Measurements from ENCODE around the gene CTRL. TPM values are rescaled to one million over a fixed set of nuclear protein-coding genes. Genes with fewer than 3 reads are reported as not detected.
"Not testable (repeated sequence)": the region's sequence is repeated elsewhere in the genome, so short reads cannot be mapped to it uniquely, and the experiment has no call there.

CTRL gene
- total and polyA plus RNA-seq, 2 donors, result 0.91 TPM; not detected in 1

DNA sequence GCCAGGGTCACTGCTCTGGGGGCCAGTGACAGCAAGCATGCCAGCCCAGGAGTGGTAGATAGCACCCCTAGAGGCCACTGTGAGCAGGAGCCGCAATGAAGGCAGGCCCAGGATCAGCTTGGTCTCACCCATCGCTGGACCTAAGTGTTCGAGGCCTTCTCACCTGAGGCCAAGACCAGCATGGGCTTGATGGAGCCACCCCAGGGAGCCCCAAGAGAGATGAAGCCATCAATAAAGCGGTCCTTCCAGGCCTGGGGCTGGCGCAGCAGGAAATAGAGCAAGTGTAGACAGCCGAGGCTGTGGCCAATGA lies 10.5 kb upstream of the CTRL start:
- Histone ChIP-seq H3K4me3 (ENCODE audit: low read depth, low read length) (no peak overlapping the region), H3K27ac (ENCODE audit: low read depth) (no peak overlapping the region), H3K36me3 (ENCODE audit: insufficient read depth) (no peaks in the 10 kb centered on the region), H3K4me1 (ENCODE audit: insufficient read depth) (no peaks in the 10 kb centered on the region)
- no peak for DNase-seq (ENCODE audit: extremely low spot score)
- 76% methylated on average over 6 of the region's 6 CpGs for WGBS

DNA sequence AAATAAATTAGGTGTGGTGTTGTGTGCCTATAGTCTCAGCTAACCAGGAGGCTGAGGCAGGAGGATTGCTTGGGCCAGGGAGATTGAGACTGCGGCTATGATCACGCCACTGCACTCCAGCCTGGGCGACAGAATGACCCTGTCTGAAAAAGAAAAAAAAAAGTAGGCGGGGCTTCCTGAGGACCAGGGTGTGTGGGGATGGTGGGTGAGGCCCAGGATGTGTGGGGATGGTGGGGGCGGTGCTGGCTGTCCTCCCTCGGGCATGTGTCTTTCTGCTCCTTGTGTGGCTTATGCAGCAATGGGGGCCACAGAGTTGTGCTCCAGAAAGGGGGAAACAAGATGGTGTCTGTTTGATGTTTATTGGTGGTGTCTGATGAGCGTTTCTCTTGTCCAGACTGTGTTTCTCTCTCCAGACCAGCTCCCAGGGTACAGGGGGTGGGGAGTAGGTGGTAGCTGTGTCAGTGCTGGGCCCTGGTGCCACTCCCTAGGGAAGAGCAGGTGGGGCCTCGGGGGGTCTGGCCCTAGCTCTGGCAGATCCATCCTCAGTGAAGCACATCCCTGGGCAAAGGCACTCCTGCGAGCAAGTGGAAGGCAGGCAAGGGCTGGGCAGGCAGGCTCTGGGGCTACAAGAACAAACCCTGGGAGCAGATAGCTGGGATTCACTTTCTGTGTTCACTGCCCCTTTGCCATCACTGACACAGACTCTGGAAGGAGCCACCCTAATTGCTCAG lies 10.0 kb upstream of the CTRL start:
- DNase-seq (ENCODE audit: extremely low spot score), result no peak
- Histone ChIP-seq H3K4me1 (ENCODE audit: insufficient read depth) (no peaks in the 10 kb centered on the region), H3K4me3 (ENCODE audit: low read depth, low read length) (no peak overlapping the region), H3K27ac (ENCODE audit: low read depth) (no peak overlapping the region), H3K36me3 (ENCODE audit: insufficient read depth) (no peaks in the 10 kb centered on the region)
- WGBS, result 79% methylated on average over 9 of the region's 9 CpGs

DNA sequence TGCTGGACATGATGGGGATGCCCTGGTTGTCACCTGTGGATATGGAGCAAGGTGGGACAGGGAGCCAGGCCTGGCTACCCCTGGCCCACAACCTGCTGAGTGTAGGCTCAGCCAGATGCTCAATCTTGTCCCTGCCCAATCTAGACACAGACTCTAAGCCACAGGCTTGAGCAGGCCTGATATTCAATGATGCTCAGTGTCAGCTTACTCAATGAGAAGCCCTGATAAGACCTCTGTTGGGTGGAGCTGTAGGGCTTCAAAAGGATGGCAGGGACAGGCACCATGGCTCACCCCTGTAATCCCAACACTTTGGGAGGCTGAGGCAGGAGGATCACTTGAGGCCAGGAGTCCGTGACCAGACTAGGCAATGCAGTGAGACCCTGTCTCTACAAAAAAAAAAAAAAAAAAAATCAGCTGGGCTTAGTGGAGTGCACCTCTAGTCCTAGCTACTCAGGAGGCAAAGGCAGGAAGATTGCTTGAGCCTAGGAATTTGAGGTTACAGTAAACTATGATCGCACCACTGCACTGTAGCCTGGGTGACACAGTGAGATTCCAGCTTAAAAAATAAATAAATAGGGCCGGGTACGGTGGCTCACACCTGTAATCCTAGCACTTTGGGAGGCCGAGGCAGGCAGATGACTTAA lies 8.9 kb upstream of the CTRL start:
- no peak for DNase-seq (ENCODE audit: extremely low spot score)
- Histone ChIP-seq H3K36me3 (ENCODE audit: insufficient read depth) (no peaks in the 10 kb centered on the region), H3K27ac (ENCODE audit: low read depth) (no peak overlapping the region), H3K4me1 (ENCODE audit: insufficient read depth) (no peaks in the 10 kb centered on the region), H3K4me3 (ENCODE audit: low read depth, low read length) (no peak overlapping the region)
- 88% methylated on average over 5 of the region's 5 CpGs for WGBS

DNA sequence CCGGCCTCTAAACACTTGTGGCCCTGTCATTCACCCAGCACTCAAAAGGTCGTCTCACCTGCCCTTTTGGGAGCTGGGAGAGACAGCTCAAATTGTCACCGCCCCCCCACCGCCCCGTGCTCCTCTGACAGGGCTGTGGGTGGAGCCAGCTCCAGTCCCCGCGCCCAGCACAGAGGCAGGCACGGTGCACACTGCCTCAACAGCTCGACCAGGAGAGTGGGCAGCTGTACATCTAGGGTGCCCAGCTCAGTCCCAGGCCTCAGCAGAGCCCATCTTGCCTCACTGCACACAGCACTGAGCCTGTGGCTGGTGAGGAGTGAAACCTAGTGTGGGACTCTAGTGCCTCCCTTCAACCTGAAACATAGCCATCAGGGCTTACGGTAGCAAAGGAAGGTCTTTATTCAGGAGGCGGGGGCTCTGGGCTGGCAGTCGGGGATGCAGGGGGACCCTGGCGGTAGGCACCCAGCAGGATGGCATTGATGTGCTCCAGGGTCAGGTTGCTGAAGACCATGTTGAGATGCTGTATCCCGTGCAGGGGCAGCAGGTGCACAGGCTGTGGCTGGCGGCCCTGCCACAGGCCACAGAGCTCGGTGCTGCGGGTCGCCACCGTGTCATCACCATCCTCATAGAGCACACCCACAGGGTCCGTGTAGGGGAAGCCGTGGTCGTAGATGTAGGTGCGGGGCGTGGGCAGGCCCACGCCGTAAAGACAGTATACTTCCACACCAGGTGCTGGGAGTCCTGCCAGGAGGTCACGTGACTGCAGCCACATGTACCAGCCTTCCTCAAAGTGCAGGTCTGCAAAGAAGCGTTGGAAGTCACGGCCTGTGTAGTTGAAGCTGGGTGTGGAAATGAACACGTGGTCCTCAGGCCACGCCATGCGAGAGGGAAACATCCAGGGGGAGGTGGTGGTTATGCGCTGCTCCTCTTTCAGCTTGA lies 8.1 kb upstream of the CTRL start:
- DNase-seq (ENCODE audit: extremely low spot score), result no peak
- H3K27ac ChIP-seq (ENCODE audit: low read depth), result no peak overlapping the region
- H3K36me3 ChIP-seq (ENCODE audit: insufficient read depth), result no peaks in the 10 kb centered on the region
- H3K4me3 ChIP-seq (ENCODE audit: low read depth, low read length), result no peak overlapping the region
- H3K4me1 ChIP-seq (ENCODE audit: insufficient read depth), result no peaks in the 10 kb centered on the region
- WGBS, result 78% methylated on average over 33 of the region's 33 CpGs

DNA sequence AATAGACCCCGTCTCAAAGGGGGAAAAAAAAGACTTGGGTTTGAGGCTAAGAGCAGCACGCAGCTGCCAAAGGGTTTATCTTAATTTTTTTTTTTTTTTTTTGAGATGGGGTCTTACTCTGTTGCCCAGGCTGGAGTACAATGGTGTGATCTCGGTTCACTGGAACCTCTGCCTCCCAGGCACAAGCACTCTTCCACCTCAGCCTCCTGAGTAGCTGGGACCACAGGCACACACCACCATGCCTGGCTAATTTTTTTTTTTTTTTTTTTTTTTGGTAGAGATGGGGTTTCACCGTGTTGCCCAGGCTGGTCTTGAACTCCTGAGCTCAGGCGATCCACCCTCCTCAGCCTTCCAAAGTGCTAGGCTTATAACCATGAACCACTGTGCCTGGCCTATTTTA lies 6.1 kb upstream of the CTRL start:
- not testable (repeated sequence) for H3K4me3 ChIP-seq (ENCODE audit: low read depth, low read length); H3K4me1 ChIP-seq (ENCODE audit: insufficient read depth); DNase-seq (ENCODE audit: extremely low spot score); H3K27ac ChIP-seq (ENCODE audit: low read depth); H3K36me3 ChIP-seq (ENCODE audit: insufficient read depth)
- 91% methylated on average over 5 of the region's 5 CpGs for WGBS

DNA sequence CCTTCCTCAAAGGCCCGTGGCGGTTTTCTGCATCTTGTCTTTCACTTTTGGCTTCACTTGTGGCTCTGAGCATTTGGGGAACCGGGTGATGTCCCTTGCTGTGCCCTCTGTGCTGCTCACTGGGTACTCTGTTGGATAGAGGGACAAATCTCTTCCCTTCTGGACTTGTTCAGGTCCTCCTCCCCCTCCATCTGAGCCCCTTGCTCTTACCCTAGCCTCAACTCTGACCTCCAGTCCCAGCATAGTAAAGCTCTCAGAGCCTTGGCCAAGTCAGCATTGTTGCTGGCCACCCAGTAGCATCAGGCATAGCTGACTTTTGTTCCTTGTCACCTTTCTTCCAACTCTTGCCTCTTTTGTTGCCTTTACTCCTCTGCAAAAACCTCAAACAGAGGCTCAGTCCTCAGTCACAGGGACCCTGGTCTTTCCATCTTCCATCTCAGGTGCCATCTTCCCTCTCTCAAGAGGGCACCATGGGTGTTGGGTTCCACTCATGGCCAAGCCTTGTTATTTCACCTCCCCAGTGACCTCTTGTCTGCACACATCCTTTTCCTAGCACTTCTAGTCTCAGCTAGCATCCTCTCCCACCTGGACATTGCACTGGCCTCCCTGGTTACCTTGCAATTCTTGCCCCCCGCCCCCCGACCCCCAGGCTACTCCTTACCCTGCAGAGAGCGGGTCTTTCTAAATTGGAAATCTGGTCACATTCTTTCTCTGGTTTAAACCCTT lies 5.4 kb upstream of the CTRL start:
- Histone ChIP-seq H3K4me3 (ENCODE audit: low read depth, low read length) (peak overlapping the region; percentile 83), H3K27ac (ENCODE audit: low read depth) (peak overlapping the region; percentile 96), H3K4me1 (ENCODE audit: insufficient read depth) (no peaks in the 10 kb centered on the region), H3K36me3 (ENCODE audit: insufficient read depth) (no peaks in the 10 kb centered on the region)
- DNase-seq (ENCODE audit: extremely low spot score), result no peak
- WGBS, result 48% methylated on average over 6 of the region's 6 CpGs

DNA sequence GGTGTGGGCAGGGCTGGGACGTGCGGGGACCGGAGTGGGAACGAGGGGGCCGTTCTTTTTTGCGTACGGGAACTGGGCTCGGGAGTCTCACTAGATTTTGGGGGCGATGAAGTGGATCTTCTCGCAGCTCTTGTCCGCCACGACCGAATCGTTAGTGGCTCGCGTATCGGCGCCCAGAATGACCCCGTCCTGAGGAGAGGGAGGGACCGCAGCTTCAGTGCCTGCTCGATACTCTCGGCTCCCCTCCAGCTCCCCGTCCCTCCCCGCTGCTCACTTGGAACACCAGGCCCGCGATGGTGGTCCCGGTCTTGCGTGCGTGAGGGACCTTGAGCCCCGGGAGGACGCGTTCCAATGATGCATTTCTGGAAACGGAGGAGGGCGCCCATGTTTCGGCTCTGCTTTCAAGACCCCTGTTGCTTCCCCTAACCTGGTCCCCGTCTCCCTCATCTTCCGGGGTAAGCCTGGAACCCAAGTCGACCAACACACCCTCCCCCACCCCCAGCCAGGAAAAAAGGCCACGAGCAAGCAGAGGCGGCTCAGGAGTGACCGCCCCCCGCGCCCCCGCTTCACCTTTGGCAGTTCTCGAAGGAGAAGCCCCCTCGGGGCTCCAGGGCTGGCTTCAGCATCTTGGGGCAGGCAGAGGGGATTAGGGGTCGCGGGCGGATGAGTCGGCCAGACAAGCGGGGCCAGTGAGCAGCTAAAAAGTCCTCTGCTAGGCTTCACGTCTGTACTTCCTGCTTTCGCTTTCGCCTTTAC lies 4.6 kb upstream of the CTRL start, which contains the start of gene PSMB10:
TSS of gene PSMB10 (minus strand) at position 727 of the 756 bp plus-strand sequence. CDS start at position 626, 101 bp downstream.
- H3K4me1 ChIP-seq (ENCODE audit: insufficient read depth), result no peaks in the 10 kb centered on the region
- H3K36me3 ChIP-seq (ENCODE audit: insufficient read depth), result no peaks in the 10 kb centered on the region
- H3K4me3 ChIP-seq (ENCODE audit: low read depth, low read length), result peak within 1 kb of the TSS; percentile 83
- DNase-seq (ENCODE audit: extremely low spot score), result peak; percentile 2
- under 1% methylated on average over 54 of the region's 54 CpGs for WGBS
- peak within 1 kb of the TSS; percentile 96 for H3K27ac ChIP-seq (ENCODE audit: low read depth)

DNA sequence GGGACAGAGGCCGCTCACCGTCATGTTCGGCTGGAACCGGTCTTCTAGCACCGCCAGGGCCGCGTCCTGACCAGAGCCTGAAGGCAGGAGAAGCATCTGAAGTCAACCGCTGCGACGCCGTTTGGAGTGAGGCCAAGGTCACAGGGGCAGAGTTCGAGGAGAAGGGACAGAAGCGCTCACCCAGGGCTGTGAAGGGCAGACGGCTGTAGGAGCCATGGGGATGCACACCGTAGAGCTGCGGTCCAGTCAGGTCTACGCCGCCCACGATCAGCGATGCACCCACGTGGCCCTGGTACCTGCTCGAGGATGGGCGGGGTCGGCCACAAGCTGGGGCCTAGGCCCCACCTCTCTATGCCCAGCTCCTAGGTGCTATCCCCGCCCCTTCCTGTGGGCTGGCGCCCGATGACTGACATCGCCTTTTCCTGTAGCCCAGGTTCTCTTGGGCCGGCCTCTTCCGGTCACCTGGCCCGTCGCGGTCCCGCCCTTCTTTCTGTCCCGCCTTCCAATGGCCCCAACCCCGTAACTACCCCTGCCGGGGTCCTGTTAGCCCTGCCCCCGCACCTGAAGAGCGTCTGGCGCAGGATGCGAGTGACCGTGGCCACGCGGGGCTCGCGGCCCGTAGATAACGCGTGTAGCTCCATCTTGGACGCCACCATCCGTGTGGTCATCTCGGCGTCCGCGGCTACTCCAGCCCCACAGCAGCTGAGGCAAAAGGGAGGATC lies 3.9 kb upstream of the CTRL start:
- peak; percentile 89 for DNase-seq (ENCODE audit: extremely low spot score)
- H3K4me3 ChIP-seq (ENCODE audit: low read depth, low read length), result peak overlapping the region; percentile 83
- no peaks in the 10 kb centered on the region for H3K4me1 ChIP-seq (ENCODE audit: insufficient read depth)
- H3K27ac ChIP-seq (ENCODE audit: low read depth), result peak overlapping the region; percentile 96
- no peaks in the 10 kb centered on the region for H3K36me3 ChIP-seq (ENCODE audit: insufficient read depth)
- WGBS, result 2% methylated on average over 55 of the region's 55 CpGs

DNA sequence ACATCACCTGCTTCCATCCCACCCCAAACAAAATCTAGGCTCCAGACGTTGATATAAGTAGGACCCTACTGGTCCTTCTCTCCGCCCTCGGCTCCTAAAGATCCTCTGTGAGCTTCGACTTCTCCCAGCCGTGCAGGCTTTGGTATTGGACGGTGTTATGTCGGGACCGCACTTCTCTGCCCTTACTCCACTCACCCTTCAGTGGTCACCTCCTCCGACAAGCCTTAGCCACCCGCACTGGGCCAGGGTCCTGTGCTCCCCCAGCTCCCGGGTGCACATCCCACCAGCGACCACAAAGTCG lies 3.4 kb upstream of the CTRL start:
- 17% methylated on average over 13 of the region's 13 CpGs for WGBS
- Histone ChIP-seq H3K27ac (ENCODE audit: low read depth) (no peak overlapping the region), H3K4me1 (ENCODE audit: insufficient read depth) (no peaks in the 10 kb centered on the region), H3K36me3 (ENCODE audit: insufficient read depth) (no peaks in the 10 kb centered on the region), H3K4me3 (ENCODE audit: low read depth, low read length) (peak overlapping the region; percentile 83)
- no peak for DNase-seq (ENCODE audit: extremely low spot score)

DNA sequence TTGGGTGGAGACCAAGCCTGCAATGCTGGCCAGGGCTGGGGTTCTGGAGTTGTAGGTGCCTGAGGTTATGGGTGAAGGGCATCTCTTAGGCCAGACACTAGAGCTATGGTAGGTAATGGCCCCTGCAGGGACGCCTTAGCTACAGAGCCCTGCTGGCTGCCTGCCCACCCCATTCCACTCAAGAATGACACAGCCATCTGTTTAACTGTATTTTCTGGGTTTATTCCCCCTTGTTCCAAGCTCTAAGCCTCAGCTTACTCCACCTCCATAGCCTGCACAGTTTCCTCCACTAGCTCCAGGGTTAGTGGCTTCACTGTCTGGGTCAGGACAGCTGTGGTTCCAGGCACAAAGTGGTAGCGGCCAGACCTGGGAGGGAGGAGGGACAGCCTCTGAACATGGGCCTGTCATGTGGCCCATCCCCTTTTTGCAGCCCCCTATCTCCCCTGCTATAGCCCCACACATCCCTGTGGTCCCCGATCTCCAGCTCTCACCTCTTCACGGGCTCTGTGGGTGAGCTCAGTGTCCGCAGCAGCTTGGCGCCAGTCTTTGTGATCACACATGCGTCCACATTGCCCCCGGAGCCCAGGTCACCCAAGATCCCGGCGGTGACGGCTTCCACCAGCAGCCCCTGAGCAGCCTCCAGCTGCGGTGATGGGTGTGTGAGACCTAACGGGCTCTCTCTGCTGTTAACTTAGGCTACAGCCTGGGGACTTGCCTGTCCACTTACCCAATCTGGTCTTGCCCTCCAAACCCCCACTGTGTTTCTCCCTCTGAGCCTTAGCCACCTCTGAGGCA lies 2.8 kb upstream of the CTRL start:
- Histone ChIP-seq H3K4me3 (ENCODE audit: low read depth, low read length) (no peak overlapping the region), H3K36me3 (ENCODE audit: insufficient read depth) (no peaks in the 10 kb centered on the region), H3K4me1 (ENCODE audit: insufficient read depth) (no peaks in the 10 kb centered on the region), H3K27ac (ENCODE audit: low read depth) (no peak overlapping the region)
- DNase-seq (ENCODE audit: extremely low spot score), result no peak
- WGBS, result 39% methylated on average over 13 of the region's 13 CpGs

DNA sequence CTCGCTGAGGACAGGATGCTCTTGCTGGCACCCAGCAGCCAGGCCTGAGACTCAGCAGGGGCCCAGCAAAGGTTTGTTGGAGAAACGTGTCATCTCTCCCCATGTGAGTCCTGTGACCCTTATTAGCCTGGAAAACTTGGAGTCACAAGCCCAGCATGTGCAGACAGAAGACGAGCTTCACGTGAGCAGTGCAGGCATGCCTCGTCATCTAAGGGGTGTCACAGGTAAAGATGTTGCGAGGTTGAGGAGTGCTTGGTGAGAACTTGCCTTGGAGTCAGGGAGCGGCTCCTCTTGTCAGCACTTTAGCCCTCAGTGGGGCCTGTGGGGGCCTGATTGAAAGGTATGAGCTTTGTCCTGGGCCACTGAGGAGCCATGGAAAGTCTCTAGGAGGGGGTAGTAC lies 2.1 kb upstream of the CTRL start:
- WGBS, result 86% methylated on average over 7 of the region's 7 CpGs

DNA sequence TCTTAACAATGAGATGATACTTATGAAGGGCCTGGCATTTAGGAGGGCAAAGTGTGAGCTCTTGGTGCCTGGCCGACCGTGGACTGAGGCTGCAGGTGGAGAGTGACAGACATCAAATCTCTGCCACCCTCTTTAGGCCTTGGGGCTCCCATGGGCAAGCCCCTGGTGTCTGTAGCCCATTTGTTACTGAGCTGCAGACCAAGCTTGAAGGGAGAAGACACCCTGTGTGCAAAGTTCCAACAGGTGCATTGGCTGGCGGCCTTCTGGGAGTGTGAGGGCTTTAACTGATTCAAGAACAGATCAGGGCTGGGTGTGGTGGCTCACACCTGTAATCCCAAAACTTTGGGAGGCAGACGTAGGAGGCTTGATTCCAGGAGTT lies 789 bp upstream of the CTRL start:
- H3K4me1 ChIP-seq (ENCODE audit: insufficient read depth), result no peaks in the 10 kb centered on the region
- no peak for DNase-seq (ENCODE audit: extremely low spot score)
- H3K36me3 ChIP-seq (ENCODE audit: insufficient read depth), result no peaks in the 10 kb centered on the region
- WGBS, result 95% methylated on average over 4 of the region's 4 CpGs
- no peak overlapping the region for H3K27ac ChIP-seq (ENCODE audit: low read depth)
- no peak overlapping the region for H3K4me3 ChIP-seq (ENCODE audit: low read depth, low read length)

More for the DNA sequence above, 2.1 kb upstream of the CTRL start:
- H3K4me3 ChIP-seq (ENCODE audit: low read depth, low read length), result no peak overlapping the region
- H3K4me1 ChIP-seq (ENCODE audit: insufficient read depth), result no peaks in the 10 kb centered on the region
- no peak overlapping the region for H3K27ac ChIP-seq (ENCODE audit: low read depth)
- H3K36me3 ChIP-seq (ENCODE audit: insufficient read depth), result no peaks in the 10 kb centered on the region
- DNase-seq (ENCODE audit: extremely low spot score), result no peak

All from urinary bladder (tissue), 4 donors.